ENCODE measurements around the gene SPATA7.

The SPATA7 gene

GRCh38 chr14:88424573-88424972, 39.1 kb downstream of the SPATA7 start:
- no peak overlapping the region for H3K4me3 ChIP-seq (ENCODE audit: control insufficient read depth, low read depth, low read length)
- no peak for TF ChIP-seq CTCF (IDR thresholded peaks at IDR 0.05; ENCODE audit: control insufficient read depth, insufficient read depth, low read depth, low read length, missing control alignments)
- peak; percentile 39 for DNase-seq (ENCODE audit: low read depth)

DNA sequence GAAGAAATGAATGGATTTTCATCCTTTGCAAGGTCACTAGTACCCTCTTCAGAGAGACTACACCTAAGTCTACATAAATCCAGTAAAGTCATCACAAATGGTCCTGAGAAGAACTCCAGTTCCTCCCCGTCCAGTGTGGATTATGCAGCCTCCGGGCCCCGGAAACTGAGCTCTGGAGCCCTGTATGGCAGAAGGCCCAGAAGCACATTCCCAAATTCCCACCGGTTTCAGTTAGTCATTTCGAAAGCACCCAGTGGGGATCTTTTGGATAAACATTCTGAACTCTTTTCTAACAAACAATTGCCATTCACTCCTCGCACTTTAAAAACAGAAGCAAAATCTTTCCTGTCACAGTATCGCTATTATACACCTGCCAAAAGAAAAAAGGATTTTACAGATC, 40.8 kb downstream of the SPATA7 start:
- TF ChIP-seq CTCF (IDR thresholded peaks at IDR 0.05; ENCODE audit: control insufficient read depth, insufficient read depth, low read depth, low read length, missing control alignments), result no peak
- no peak overlapping the region for H3K4me3 ChIP-seq (ENCODE audit: control insufficient read depth, low read depth, low read length)
- no peak for DNase-seq (ENCODE audit: low read depth)

- DNase-seq (ENCODE audit: low read depth), result no peak
- TF ChIP-seq CTCF (IDR thresholded peaks at IDR 0.05; ENCODE audit: control insufficient read depth, insufficient read depth, low read depth, low read length, missing control alignments), result no peak
- H3K4me3 ChIP-seq (ENCODE audit: control insufficient read depth, low read depth, low read length), result no peak overlapping the region
These were observed 45.5 kb downstream of the SPATA7 start for GRCh38 chr14:88430976-88431375.

DNA sequence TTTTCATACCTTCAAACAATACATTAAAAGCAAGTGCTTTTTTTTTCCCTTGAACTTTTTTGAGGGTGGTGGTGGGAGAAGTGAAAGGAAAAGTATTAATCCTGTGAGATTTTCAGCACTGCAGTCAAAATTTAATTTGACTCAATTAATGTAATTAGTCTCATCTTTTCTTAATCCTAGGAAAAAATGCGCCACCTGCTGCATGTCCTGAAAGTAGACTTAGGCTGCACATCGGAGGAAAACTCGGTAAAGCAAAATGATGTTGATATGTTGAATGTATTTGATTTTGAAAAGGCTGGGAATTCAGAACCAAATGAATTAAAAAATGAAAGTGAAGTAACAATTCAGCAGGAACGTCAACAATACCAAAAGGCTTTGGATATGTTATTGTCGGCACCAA, 52.2 kb downstream of the SPATA7 start:
- no peak for DNase-seq (ENCODE audit: low read depth)
- peak; percentile 39 for TF ChIP-seq CTCF (IDR thresholded peaks at IDR 0.05; ENCODE audit: control insufficient read depth, insufficient read depth, low read depth, low read length, missing control alignments)
- H3K4me3 ChIP-seq (ENCODE audit: control insufficient read depth, low read depth, low read length), result no peak overlapping the region

DNA sequence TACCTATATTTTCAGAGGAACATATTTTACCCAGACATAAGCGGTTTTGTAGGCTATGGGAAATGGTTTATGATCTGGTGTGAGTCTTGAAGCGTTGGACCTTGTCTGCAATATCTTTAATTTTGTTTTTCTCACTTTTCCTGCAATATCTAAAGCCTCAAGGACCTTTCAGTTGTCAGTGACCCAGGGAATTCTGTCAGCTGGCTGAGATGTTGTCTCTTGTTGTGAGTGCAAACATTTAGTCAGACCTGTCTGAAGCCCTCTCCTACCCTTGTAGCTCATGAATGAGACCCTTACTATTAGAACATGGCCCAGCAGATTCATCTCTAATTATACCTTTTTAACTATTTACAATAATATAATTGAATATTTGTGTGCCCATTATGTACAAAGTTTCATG, 53.6 kb downstream of the SPATA7 start:
- DNase-seq (ENCODE audit: low read depth), result no peak
- no peak for TF ChIP-seq CTCF (IDR thresholded peaks at IDR 0.05; ENCODE audit: control insufficient read depth, insufficient read depth, low read depth, low read length, missing control alignments)
- no peak overlapping the region for H3K4me3 ChIP-seq (ENCODE audit: control insufficient read depth, low read depth, low read length)

- no peak for DNase-seq (ENCODE audit: low read depth)
- no peak for TF ChIP-seq CTCF (IDR thresholded peaks at IDR 0.05; ENCODE audit: control insufficient read depth, insufficient read depth, low read depth, low read length, missing control alignments)
- no peak overlapping the region for H3K4me3 ChIP-seq (ENCODE audit: control insufficient read depth, low read depth, low read length)
These were observed 66.8 kb downstream of the SPATA7 start for GRCh38 chr14:88452231-88452630.

GRCh38 chr14:88454886-88455285, 69.4 kb downstream of the SPATA7 start:
- TF ChIP-seq CTCF (IDR thresholded peaks at IDR 0.05; ENCODE audit: control insufficient read depth, insufficient read depth, low read depth, low read length, missing control alignments), result no peak
- DNase-seq (ENCODE audit: low read depth), result no peak
- H3K4me3 ChIP-seq (ENCODE audit: control insufficient read depth, low read depth, low read length), result no peak overlapping the region

Data from AG09309 (cell line).